Stimulated activated naive CD8-positive, alpha-beta T cell treated with anti-CD3 and anti-CD28 coated beads, Interleukin-15, Interleukin-2, amounts not matched to agents 100 U/mL and 50 U/mL, for 24 hours (primary cell): ENCODE results near the gene CEND1.
"Not testable (repeated sequence)": the region's sequence is repeated elsewhere in the genome, so short reads cannot be mapped to it uniquely, and the experiment has no call there.

ENCODE experiments used
- ATAC-seq: fragments of 150-1000 bp; cut with Tn5 transposase; one replicate; pipeline ENCODE4 v1.10.0; 2021
- DNase-seq: peaks from one replicate; pipeline ENCODE4 v3.0.0; 2021

The CEND1 gene

GRCh38 chr11:763549-764321 is 26.2 kb downstream of the CEND1 start:
- DNase-seq (no peak), ATAC-seq (no peak)

GRCh38 chr11:763073-763463 is 26.8 kb downstream of the CEND1 start:
- DNase-seq (no peak), ATAC-seq (no peak)

- peak; percentile 24 for ATAC-seq
Measured at GRCh38 chr11:762421-763072, 27.3 kb downstream of the CEND1 start.

GRCh38 chr11:761526-762108 is 28.3 kb downstream of the CEND1 start:
- ATAC-seq (no peak), DNase-seq (no peak)

More at GRCh38 chr11:762421-763072, 27.3 kb downstream of the CEND1 start:
- DNase-seq, result no peak

GRCh38 chr11:760236-760635 is 29.7 kb downstream of the CEND1 start:
- no peak for ATAC-seq
- DNase-seq, result no peak

- no peak for DNase-seq
- no peak for ATAC-seq
Measured at GRCh38 chr11:749731-750130, 40.2 kb downstream of the CEND1 start.

GRCh38 chr11:748007-748359 is 41.9 kb downstream of the CEND1 start:
- no peak for DNase-seq
- no peak for ATAC-seq

- DNase-seq (peak; percentile 94), ATAC-seq (peak; percentile 94)
Measured at GRCh38 chr11:747158-748006, 42.5 kb downstream of the CEND1 start, which contains the start of gene TALDO1. TSS of gene TALDO1 (plus strand) at chr11:747464. CDS start at chr11:747482, 18 bp downstream.

- ATAC-seq, result peak; percentile 28
- DNase-seq, result no peak
Measured at GRCh38 chr11:746289-747157, 43.4 kb downstream of the CEND1 start.

GRCh38 chr11:745428-745827 is 44.5 kb downstream of the CEND1 start:
- DNase-seq, result no peak
- ATAC-seq, result no peak

- DNase-seq (no peak), ATAC-seq (no peak)
Measured at GRCh38 chr11:742571-743201, 47.2 kb downstream of the CEND1 start.

- no peak for DNase-seq
- ATAC-seq, result no peak
Measured at GRCh38 chr11:742156-742546, 47.7 kb downstream of the CEND1 start.

- DNase-seq, ATAC-seq: not testable (repeated sequence)
Measured at GRCh38 chr11:737899-738298, 52.0 kb downstream of the CEND1 start.

- no peak for DNase-seq
- ATAC-seq, result no peak
Measured at GRCh38 chr11:737366-737765, 52.5 kb downstream of the CEND1 start.
